AG09309 (cell line): Measurements from ENCODE around the gene PGAM5.

ENCODE experiments used
- DNase-seq: peaks from one replicate; pipeline ENCODE4 v3.0.0-alpha.2; 2010; ENCODE audit warnings: low read depth
- H3K4me3 ChIP-seq: 2 replicates; pipeline ENCODE4 v1.5.1; 2011; ENCODE audit warnings: mild to moderate bottlenecking, low read depth, low read length, moderate library complexity; ENCODE audit not compliant: control insufficient read depth
- TF ChIP-seq, protein P1 (sequence below): IDR thresholded peaks from 2 replicates; pipeline ENCODE4 v1.5.1; 2011; ENCODE audit warnings: mild to moderate bottlenecking, low read depth, low read length, inconsistent platforms; ENCODE audit not compliant: insufficient read depth, control insufficient read depth; ENCODE audit errors: missing control alignments

The PGAM5 gene

DNA sequence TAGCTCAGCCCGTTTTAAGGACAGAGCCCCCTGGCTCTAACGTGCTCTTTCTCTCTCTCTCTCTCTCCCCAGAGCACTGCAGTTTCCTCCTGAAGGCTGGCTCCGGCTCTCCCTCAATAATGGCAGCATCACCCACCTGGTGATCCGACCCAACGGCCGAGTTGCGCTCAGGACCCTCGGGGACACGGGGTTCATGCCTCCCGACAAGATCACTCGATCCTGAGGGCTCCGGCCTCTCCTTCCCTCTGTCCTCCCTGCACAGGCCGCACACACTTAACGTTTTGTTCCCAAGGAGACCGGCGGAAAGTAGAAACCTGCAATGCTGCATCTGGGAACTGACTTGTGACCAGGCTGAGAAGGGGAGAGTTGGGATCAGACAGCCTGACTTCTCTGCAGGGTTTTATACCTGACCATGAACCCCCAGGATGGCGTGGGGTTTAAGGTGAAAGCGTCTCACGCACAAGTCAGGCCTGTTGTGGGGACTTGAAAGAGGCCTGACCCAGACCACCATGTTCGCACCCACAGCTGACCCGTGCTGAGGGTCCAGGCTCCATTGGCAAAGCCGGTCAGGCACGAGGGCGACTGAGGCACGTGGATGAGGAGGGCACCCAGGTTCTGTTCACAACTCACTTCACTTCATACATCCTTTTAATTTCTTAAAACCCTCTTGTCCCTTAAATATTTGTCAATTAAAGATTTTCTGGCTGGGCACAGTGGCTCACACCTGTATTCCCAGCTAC is 10.1 kb downstream of the PGAM5 start:
- DNase-seq = no peak
- no peak overlapping the region for H3K4me3 ChIP-seq
- TF ChIP-seq, protein P1, sequence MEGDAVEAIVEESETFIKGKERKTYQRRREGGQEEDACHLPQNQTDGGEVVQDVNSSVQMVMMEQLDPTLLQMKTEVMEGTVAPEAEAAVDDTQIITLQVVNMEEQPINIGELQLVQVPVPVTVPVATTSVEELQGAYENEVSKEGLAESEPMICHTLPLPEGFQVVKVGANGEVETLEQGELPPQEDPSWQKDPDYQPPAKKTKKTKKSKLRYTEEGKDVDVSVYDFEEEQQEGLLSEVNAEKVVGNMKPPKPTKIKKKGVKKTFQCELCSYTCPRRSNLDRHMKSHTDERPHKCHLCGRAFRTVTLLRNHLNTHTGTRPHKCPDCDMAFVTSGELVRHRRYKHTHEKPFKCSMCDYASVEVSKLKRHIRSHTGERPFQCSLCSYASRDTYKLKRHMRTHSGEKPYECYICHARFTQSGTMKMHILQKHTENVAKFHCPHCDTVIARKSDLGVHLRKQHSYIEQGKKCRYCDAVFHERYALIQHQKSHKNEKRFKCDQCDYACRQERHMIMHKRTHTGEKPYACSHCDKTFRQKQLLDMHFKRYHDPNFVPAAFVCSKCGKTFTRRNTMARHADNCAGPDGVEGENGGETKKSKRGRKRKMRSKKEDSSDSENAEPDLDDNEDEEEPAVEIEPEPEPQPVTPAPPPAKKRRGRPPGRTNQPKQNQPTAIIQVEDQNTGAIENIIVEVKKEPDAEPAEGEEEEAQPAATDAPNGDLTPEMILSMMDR = no peak

DNA sequence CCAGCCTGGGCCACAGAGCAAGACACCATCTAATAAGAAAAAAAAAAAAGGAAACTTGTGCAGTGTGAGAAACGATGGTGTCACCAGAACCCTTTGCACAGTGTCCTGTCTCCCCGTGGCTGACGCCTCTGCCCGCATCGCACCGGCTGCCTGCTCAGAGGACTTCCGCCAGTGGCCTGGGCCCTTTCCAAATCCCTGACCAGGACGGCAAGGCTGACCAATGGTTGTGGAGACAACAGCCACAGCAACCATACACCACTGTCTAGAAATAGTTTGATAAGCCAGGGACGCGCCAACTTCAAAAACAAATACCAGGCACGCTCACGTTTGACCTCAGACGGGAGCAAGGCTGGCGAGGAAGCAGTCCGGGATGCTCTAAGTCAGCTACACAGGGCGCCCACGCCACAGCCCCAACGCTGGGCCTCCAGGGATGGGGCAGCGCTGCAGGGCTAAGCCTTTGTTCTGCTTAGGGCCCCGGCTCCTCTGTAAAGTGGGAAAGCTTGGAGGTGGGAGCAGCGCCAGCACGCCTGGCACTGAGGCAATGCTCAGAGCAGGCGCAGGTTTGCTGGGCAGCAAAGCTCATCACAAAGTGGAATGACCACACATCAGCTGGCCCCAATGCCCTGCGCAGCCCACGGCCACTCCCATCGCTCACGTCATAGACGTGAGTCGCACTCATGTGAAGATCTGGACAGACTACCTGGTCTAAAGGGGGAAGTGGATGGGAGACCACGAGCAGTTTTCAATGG is 12.5 kb downstream of the PGAM5 start:
- DNase-seq = no peak
- H3K4me3 ChIP-seq = no peak overlapping the region
- TF ChIP-seq, protein P1 = no peak

DNA sequence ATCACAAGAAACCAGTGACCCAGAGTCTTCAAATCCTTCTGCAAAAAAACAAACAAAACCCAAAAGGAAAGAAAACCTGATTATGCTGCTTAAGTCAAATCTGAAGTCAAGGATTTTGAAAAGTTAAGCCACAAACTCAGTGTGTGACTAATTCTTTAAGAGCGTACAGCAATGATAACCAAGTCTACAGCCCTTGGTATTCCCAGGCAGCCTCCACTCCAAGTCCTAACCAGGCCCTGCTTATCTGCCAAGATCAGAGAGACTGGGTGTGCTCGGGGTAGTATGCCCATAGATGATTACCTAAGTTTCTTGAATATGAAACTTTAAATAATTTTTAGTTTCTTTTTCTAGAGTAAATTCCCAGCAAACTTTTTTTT is 13.1 kb downstream of the PGAM5 start:
- DNase-seq = peak; percentile 21
- H3K4me3 ChIP-seq = no peak overlapping the region
- TF ChIP-seq, protein P1 = no peak

DNA sequence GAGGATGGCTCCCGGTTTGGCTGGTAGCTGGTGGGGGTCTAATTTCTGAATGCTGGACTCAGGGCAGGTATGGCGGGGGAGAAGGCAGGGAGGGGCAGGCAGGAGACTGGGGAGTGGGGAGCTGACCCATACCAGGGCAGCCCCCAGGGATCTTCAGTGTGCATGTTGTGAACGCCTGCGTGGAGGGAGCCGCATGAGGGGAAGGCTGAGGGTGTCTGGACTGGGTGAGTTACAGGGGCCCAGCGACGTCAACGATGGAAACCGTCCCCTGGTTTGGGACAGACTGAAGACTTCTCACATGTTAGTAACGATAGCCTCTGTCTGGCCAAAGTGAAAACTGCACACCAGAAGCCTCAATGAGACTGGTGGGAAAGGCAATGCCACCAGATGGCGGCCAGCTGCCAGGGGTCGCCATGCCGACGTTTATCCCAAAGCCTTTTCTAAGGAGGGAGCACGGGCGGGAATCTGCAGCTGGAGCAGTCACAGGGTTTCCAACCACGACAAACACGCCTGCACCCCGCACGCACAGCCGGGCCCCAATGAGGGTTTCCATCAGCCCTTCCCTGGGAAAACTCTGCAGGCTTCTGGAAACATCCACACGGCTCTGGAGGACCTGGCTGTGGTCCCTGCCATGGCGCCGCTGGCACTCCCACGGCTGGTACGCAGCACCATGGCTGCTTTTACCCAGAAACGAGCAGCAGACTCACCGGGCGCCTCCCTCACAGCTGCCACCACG is 14.0 kb downstream of the PGAM5 start:
- H3K4me3 ChIP-seq = no peak overlapping the region
- TF ChIP-seq, protein P1 = no peak
- DNase-seq = no peak

DNA sequence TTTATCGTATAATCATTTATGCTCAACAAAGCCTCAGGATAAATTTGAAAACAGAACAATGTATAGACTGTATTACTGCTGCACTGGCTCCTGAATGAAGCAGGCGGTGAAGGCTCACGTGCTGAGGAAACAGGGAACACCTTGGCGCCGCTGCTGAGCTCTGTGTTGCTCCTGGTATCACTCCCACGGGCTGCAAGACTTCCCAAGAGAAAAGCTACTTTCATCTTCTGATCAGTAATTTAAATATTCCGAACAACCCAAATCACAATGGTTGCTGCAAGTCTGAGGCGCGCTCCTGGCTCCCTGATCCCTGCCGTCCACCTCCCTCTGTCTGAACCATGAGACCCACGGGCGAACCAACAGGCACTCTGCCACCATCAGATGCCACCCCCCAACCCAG is 15.7 kb downstream of the PGAM5 start:
- TF ChIP-seq, protein P1 = no peak
- no peak overlapping the region for H3K4me3 ChIP-seq
- DNase-seq = no peak

DNA sequence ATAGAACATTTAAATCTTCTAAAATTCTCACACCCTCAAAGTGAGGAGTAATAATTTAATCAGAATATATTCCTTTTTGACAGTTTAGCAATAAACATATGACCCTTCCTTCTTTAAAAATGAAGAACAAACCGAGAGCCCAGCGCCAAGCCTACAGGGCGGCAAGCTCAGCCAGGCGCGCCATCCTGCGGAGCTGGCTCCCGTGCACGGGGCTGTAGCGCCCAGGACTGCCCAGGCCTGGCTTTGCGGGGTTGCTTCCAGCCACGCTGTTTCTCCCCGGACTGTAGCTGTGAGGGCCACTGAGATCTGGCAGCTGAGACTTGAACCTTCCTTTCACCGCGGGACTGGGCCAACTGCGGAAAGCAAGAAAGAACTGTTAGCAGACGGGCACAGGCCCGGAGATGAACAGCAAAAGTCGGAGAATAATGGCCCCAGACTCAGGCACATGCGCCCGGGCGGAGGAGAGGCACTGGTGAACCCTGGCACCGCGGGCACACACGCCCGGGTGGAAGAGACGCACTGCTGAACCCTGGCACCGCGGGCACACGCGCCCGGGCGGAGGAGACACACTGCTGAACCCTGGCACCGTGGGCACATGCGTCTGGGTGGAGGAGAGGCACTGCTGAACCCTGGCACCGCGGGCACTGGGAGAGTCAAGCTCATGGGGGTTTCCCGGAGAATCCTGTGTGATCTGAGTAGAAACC is 16.6 kb downstream of the PGAM5 start:
- no peak for DNase-seq
- TF ChIP-seq, protein P1 = no peak

More for the DNA sequence above, 16.6 kb downstream of the PGAM5 start:
- no peak overlapping the region for H3K4me3 ChIP-seq
